H9 (cell line): ENCODE data around the gene KRTAP13-4. TPM values are rescaled to one million over a fixed set of nuclear protein-coding genes. Genes with fewer than 3 reads are reported as not detected.

Experiments used
- DNase-seq: peaks from one replicate; pipeline ENCODE4 v3.0.0-alpha.2; 2017
- H2AFZ ChIP-seq: one replicate; pipeline ENCODE4 v1.6.1; 2013; ENCODE audit warnings: mild to moderate bottlenecking, low read length, control low read depth, moderate library complexity
- H2AK5ac ChIP-seq: 2 replicates; pipeline ENCODE4 v1.6.1; 2013; ENCODE audit warnings: low read length, control low read depth, mixed read lengths; ENCODE audit not compliant: insufficient read length
- H2BK120ac ChIP-seq: one replicate; pipeline ENCODE4 v1.6.1; 2013; ENCODE audit warnings: low read depth, mild to moderate bottlenecking, low read length, control low read depth, inconsistent platforms; ENCODE audit not compliant: poor library complexity, severe bottlenecking
- H2BK12ac ChIP-seq: 2 replicates; pipeline ENCODE4 v1.6.1; 2013; ENCODE audit warnings: low read length, control low read depth, mixed read lengths, low read depth; ENCODE audit not compliant: insufficient read length
- H2BK15ac ChIP-seq: 2 replicates; pipeline ENCODE4 v1.6.1; 2013; ENCODE audit warnings: low read depth, low read length, control low read depth
- H2BK20ac ChIP-seq: one replicate; pipeline ENCODE4 v1.6.1; 2013; ENCODE audit warnings: low read depth, mild to moderate bottlenecking, low read length, control low read depth, inconsistent platforms; ENCODE audit not compliant: poor library complexity, severe bottlenecking
- H2BK5ac ChIP-seq: 2 replicates; pipeline ENCODE4 v1.6.1; 2013; ENCODE audit warnings: low read length, control low read depth, mixed read lengths; ENCODE audit not compliant: insufficient read length
- H3K14ac ChIP-seq: 2 replicates; pipeline ENCODE4 v1.6.1; 2013; ENCODE audit warnings: low read length, control low read depth; ENCODE audit not compliant: insufficient read depth
- H3K18ac ChIP-seq: 2 replicates; pipeline ENCODE4 v1.6.1; 2013; ENCODE audit warnings: low read depth, mild to moderate bottlenecking, mixed read lengths, low read length, control low read depth; ENCODE audit not compliant: insufficient read length
- H3K23ac ChIP-seq: 2 replicates; pipeline ENCODE4 v1.6.1; 2013; ENCODE audit warnings: low read length, control low read depth, mixed read lengths, low read depth; ENCODE audit not compliant: insufficient read length
- H3K23me2 ChIP-seq: 2 replicates; pipeline ENCODE4 v1.6.1; 2013; ENCODE audit warnings: low read depth, mild to moderate bottlenecking, mixed read lengths, low read length, control low read depth; ENCODE audit not compliant: insufficient read length, poor library complexity, severe bottlenecking
- H3K27ac ChIP-seq: 2 replicates; pipeline ENCODE4 v1.5.1; 2013; ENCODE audit warnings: low read length, control low read depth, mixed read lengths, low read depth; ENCODE audit not compliant: insufficient read length
- H3K27me3 ChIP-seq: 2 replicates; pipeline ENCODE4 v1.6.1; 2013; ENCODE audit warnings: low read length, control low read depth, inconsistent platforms; ENCODE audit not compliant: insufficient read depth
- H3K4ac ChIP-seq: 2 replicates; pipeline ENCODE4 v1.6.1; 2013; ENCODE audit warnings: low read depth, mild to moderate bottlenecking, control low read depth, inconsistent platforms, low read length, moderate library complexity
- H3K4me1 ChIP-seq: 2 replicates; pipeline ENCODE4 v1.6.1; 2013; ENCODE audit warnings: low read length, control low read depth, inconsistent platforms; ENCODE audit not compliant: insufficient read depth
- H3K4me2 ChIP-seq: 2 replicates; pipeline ENCODE4 v1.6.1; 2013; ENCODE audit warnings: low read length, control low read depth, mixed read lengths; ENCODE audit not compliant: insufficient read length, insufficient read depth
- H3K56ac ChIP-seq: 2 replicates; pipeline ENCODE4 v1.6.1; 2013; ENCODE audit warnings: low read depth, mild to moderate bottlenecking, mixed read lengths, low read length, control low read depth; ENCODE audit not compliant: insufficient read length
- H3K79me1 ChIP-seq: 2 replicates; pipeline ENCODE4 v1.6.1; 2013; ENCODE audit warnings: low read depth, mild to moderate bottlenecking, moderate library complexity, low read length, control low read depth, inconsistent platforms; ENCODE audit not compliant: insufficient read depth, poor library complexity, severe bottlenecking
- H3K79me2 ChIP-seq: 2 replicates; pipeline ENCODE4 v1.6.1; 2013; ENCODE audit warnings: low read length, control low read depth, inconsistent platforms; ENCODE audit not compliant: insufficient read depth
- H3K9ac ChIP-seq: 2 replicates; pipeline ENCODE4 v1.6.1; 2013; ENCODE audit warnings: low read length, control low read depth, mixed read lengths; ENCODE audit not compliant: insufficient read length; ENCODE audit errors: extremely low read depth
- H3K9me3 ChIP-seq: one replicate; pipeline ENCODE4 v1.6.1; 2013; ENCODE audit warnings: low read depth, low read length, inconsistent platforms; ENCODE audit not compliant: control insufficient read depth
- H3T11ph ChIP-seq: one replicate; pipeline ENCODE4 v1.6.1; 2013; ENCODE audit warnings: mild to moderate bottlenecking, low read length, control low read depth, inconsistent platforms
- H4K20me1 ChIP-seq: one replicate; pipeline ENCODE4 v1.6.1; 2013; ENCODE audit not compliant: control insufficient read depth, insufficient read length, insufficient read depth
- H4K5ac ChIP-seq: 2 replicates; pipeline ENCODE4 v1.6.1; 2013; ENCODE audit warnings: low read depth, mild to moderate bottlenecking, mixed read lengths, low read length, control low read depth; ENCODE audit not compliant: insufficient read length
- H4K8ac ChIP-seq: replicated peaks from 2 replicates; pipeline ENCODE4 v1.6.1; 2013; ENCODE audit warnings: low read length, control low read depth, mixed read lengths, low read depth; ENCODE audit not compliant: insufficient read length
- H4K91ac ChIP-seq: 2 replicates; pipeline ENCODE4 v1.6.1; 2013; ENCODE audit warnings: low read depth, mild to moderate bottlenecking, moderate library complexity, mixed read lengths, low read length, control low read depth; ENCODE audit not compliant: insufficient read length
- H3K27ac Mint-ChIP-seq, 3 experiments: 2 replicates in 2 of 3; 3 replicates in 1 of 3; pipeline ENCODE4 v1.8.0; 2020 to 2021; ENCODE audit warnings: mixed read lengths in 3 of 3, mild to moderate bottlenecking in 1 of 3, moderate library complexity in 1 of 3
- H3K27me3 Mint-ChIP-seq: 2 replicates; pipeline ENCODE4 v1.8.0; 2021; ENCODE audit warnings: low read depth, mild to moderate bottlenecking, moderate library complexity, mixed read lengths
- H3K36me3 Mint-ChIP-seq, 3 experiments: 2 replicates in 2 of 3; 3 replicates in 1 of 3; pipeline ENCODE4 v1.8.0; 2020 to 2021; ENCODE audit warnings: low read depth in 3 of 3, mixed read lengths in 3 of 3; ENCODE audit not compliant: insufficient read depth in 1 of 3
- H3K4me1 Mint-ChIP-seq, 2 experiments: 2 replicates each; pipeline ENCODE4 v1.8.0; 2020; ENCODE audit warnings: mixed read lengths in 2 of 2
- H3K4me3 Mint-ChIP-seq, 2 experiments: 2 replicates in 1 of 2; 3 replicates in 1 of 2; pipeline ENCODE4 v1.8.0; 2020 to 2021; ENCODE audit warnings: mild to moderate bottlenecking in 2 of 2, mixed read lengths in 2 of 2, moderate library complexity in 1 of 2
- H3K9me3 Mint-ChIP-seq, 2 experiments: 2 replicates in 1 of 2; 3 replicates in 1 of 2; pipeline ENCODE4 v1.8.0; 2020; ENCODE audit warnings: mild to moderate bottlenecking in 2 of 2, mixed read lengths in 2 of 2, moderate library complexity in 1 of 2
- CTCF ChIP-seq: fragments of 200-600 bp; sonication (generic); conservative IDR thresholded peaks from 3 replicates; pipeline ENCODE4 v1.8.0; 2021; ENCODE audit warnings: antibody characterized with exemption, mild to moderate bottlenecking
- WGBS: extraction: QIAGEN DNeasy Blood & Tissue Kit; methylation state at CpG from one replicate; pipeline ENCODE4 v1.1.7; 2013; ENCODE audit warnings: missing lambda C conversion rate, low lambda C conversion rate, mixed read lengths; ENCODE audit not compliant: insufficient read length; ENCODE audit errors: extremely low coverage; 5-methylcytosine and 5-hydroxymethylcytosine counted together
- total RNA-seq: library from RNA; stranded (reverse); gene quantifications from 2 replicates; pipeline ENCODE4 v1.2.1, GENCODE V29; 2021

Gene KRTAP13-4
- total RNA-seq, 1 experiment from 2014 or later, result 0.39 TPM

- Mint-ChIP-seq H3K9me3 (peaks cover 2 to 3% of the 10 kb centered on the region in 2 experiments; a peak in 1 of 5 replicates), H3K4me3 (no peak within 1 kb of the TSS), H3K27me3 (no peaks in the 10 kb centered on the region), H3K27ac (peak within 1 kb of the TSS in 1 of 3 experiments; percentile 65; a peak in 1 of 7 replicates), H3K4me1 (no peaks in the 10 kb centered on the region), H3K36me3 (peaks cover under 1 to 4% (median 2%) of the 10 kb centered on the region in 3 experiments; a peak in 2 of 7 replicates)
- H4K91ac ChIP-seq, result no peak within 1 kb of the TSS
- H3K79me2 ChIP-seq, result no peaks in the 10 kb centered on the region
- DNase-seq, result no peak
- H3K14ac ChIP-seq, result no peak within 1 kb of the TSS
- no peak for TF ChIP-seq CTCF
- no peak within 1 kb of the TSS for H2BK15ac ChIP-seq
- no peaks in the 10 kb centered on the region for H3K4me1 ChIP-seq
- H3K18ac ChIP-seq, result no peak within 1 kb of the TSS
- no peaks in the 10 kb centered on the region for H3K23me2 ChIP-seq
- WGBS, result no CpG with 5 or more reads among the region's 7 CpGs
- no peak within 1 kb of the TSS for H3K27ac ChIP-seq
- H3K9me3 ChIP-seq, result peaks cover under 1% of the 10 kb centered on the region
- H3T11ph ChIP-seq, result no peak within 1 kb of the TSS
- H2BK20ac ChIP-seq, result no peak within 1 kb of the TSS
- H3K4ac ChIP-seq, result no peak within 1 kb of the TSS
- H2BK12ac ChIP-seq, result no peak within 1 kb of the TSS
- H4K20me1 ChIP-seq, result no peaks in the 10 kb centered on the region
- H3K79me1 ChIP-seq, result no peaks in the 10 kb centered on the region
- H4K8ac ChIP-seq, result no peak within 1 kb of the TSS
- H3K23ac ChIP-seq, result no peak within 1 kb of the TSS
- no peak within 1 kb of the TSS for H4K5ac ChIP-seq
- H3K4me2 ChIP-seq, result no peak within 1 kb of the TSS
- H2BK5ac ChIP-seq, result no peak within 1 kb of the TSS
- H2AK5ac ChIP-seq, result no peak within 1 kb of the TSS
- H3K9ac ChIP-seq, result no peak within 1 kb of the TSS
- no peak within 1 kb of the TSS for H2BK120ac ChIP-seq
- no peak within 1 kb of the TSS for H2AFZ ChIP-seq
- H3K56ac ChIP-seq, result no peak within 1 kb of the TSS
- H3K27me3 ChIP-seq, result no peaks in the 10 kb centered on the region
These were observed 50.1 kb downstream of the KRTAP13-4 start, which contains the start of gene KRTAP19-1 for GRCh38 chr21:30480145-30480544. KRTAP19-1 (minus strand) TSS chr21:30480367; CDS start chr21:30480317, 50 bp downstream.

Other genes with a start within 250 kb of the KRTAP13-4 start
- not detected in 2 replicates for gene CLDN8, start 214.1 kb upstream of the KRTAP13-4 start, total RNA-seq
- not detected in 2 replicates for gene KRTAP24-1, start 147.3 kb upstream of the KRTAP13-4 start, total RNA-seq
- not detected in 2 replicates for gene KRTAP25-1, start 140.7 kb upstream of the KRTAP13-4 start, total RNA-seq
- not detected in 2 replicates for gene KRTAP26-1, start 109.9 kb upstream of the KRTAP13-4 start, total RNA-seq
- gene KRTAP27-1, start 92.5 kb upstream of the KRTAP13-4 start, total RNA-seq, result not detected in 2 replicates
- not detected in 2 replicates for gene KRTAP23-1, start 81.6 kb upstream of the KRTAP13-4 start, total RNA-seq
- not detected in 2 replicates for gene KRTAP13-2, start 57.9 kb upstream of the KRTAP13-4 start, total RNA-seq
- not detected in 2 replicates for gene KRTAP13-1, start 34.2 kb upstream of the KRTAP13-4 start, total RNA-seq
- gene KRTAP13-3, start 4.3 kb upstream of the KRTAP13-4 start, total RNA-seq, result not detected in 2 replicates
- gene KRTAP15-1, start 10.1 kb downstream of the KRTAP13-4 start, total RNA-seq, result not detected in 2 replicates
- not detected in 2 replicates for gene KRTAP19-1, start 50.1 kb downstream of the KRTAP13-4 start, total RNA-seq
- gene KRTAP19-2, start 57.2 kb downstream of the KRTAP13-4 start, total RNA-seq, result not detected in 2 replicates
- gene KRTAP19-3, start 61.8 kb downstream of the KRTAP13-4 start, total RNA-seq, result not detected in 2 replicates
- gene KRTAP19-4, start 66.9 kb downstream of the KRTAP13-4 start, total RNA-seq, result not detected in 2 replicates
- gene KRTAP19-5, start 71.9 kb downstream of the KRTAP13-4 start, total RNA-seq, result not detected in 2 replicates
- not detected in 2 replicates for gene KRTAP19-6, start 111.6 kb downstream of the KRTAP13-4 start, total RNA-seq
- gene KRTAP19-7, start 131.1 kb downstream of the KRTAP13-4 start, total RNA-seq, result not detected in 2 replicates
- not detected in 2 replicates for gene KRTAP22-2, start 160.2 kb downstream of the KRTAP13-4 start, total RNA-seq
- not detected in 2 replicates for gene KRTAP6-3, start 162.2 kb downstream of the KRTAP13-4 start, total RNA-seq
- gene KRTAP6-2, start 168.7 kb downstream of the KRTAP13-4 start, total RNA-seq, result not detected in 2 replicates
- not detected in 2 replicates for gene KRTAP22-1, start 170.9 kb downstream of the KRTAP13-4 start, total RNA-seq
- not detected in 2 replicates for gene KRTAP6-1, start 183.7 kb downstream of the KRTAP13-4 start, total RNA-seq
- gene KRTAP20-1, start 186.2 kb downstream of the KRTAP13-4 start, total RNA-seq, result not detected in 2 replicates
- not detected in 2 replicates for gene KRTAP20-4, start 190.4 kb downstream of the KRTAP13-4 start, total RNA-seq
- not detected in 2 replicates for gene KRTAP20-2, start 205.0 kb downstream of the KRTAP13-4 start, total RNA-seq
- gene KRTAP20-3, start 212.6 kb downstream of the KRTAP13-4 start, total RNA-seq, result not detected in 2 replicates